HL-60 (cell line): ENCODE data around the gene DLX1.

Experiments used
- DNase-seq, 2 experiments: peaks; one replicate each; pipeline ENCODE4 v3.0.0-alpha.2; 2010 to 2020; ENCODE audit warnings: low read depth in 1 of 2, low spot score in 1 of 2
- H3K27ac ChIP-seq: fragments of 250-450 bp; sonication (Bioruptor Pico); replicated peaks from 2 replicates; pipeline ENCODE4 v1.5.1; 2020; ENCODE audit warnings: mild to moderate bottlenecking, moderate library complexity
- H3K27me3 ChIP-seq: fragments of 250-450 bp; sonication (Bioruptor Pico); 2 replicates; pipeline ENCODE4 v1.5.1; 2021; ENCODE audit warnings: mild to moderate bottlenecking, moderate library complexity; ENCODE audit not compliant: insufficient read depth, poor library complexity, severe bottlenecking
- H3K4me3 ChIP-seq: replicated peaks from 2 replicates; pipeline ENCODE4 v1.5.1; 2011; ENCODE audit warnings: mild to moderate bottlenecking, control low read depth, low read length; ENCODE audit not compliant: insufficient read depth
- GABPA ChIP-seq: IDR thresholded peaks from 2 replicates; pipeline ENCODE4 v1.6.1; 2012; ENCODE audit warnings: low read depth
- POLR2AphosphoS5 ChIP-seq: IDR thresholded peaks from 2 replicates; pipeline ENCODE4 v1.6.1; 2012; ENCODE audit warnings: low read depth
- SPI1 ChIP-seq: IDR thresholded peaks from 2 replicates; pipeline ENCODE4 v1.6.1; 2012; ENCODE audit warnings: low read depth, mild to moderate bottlenecking, borderline replicate concordance
- TF ChIP-seq, protein P1 (sequence below): IDR thresholded peaks from one replicate; pipeline ENCODE4 v1.5.1; 2011; ENCODE audit warnings: low read length, control low read depth, inconsistent platforms; ENCODE audit not compliant: insufficient read depth
- TF ChIP-seq, protein P2 (sequence below): IDR thresholded peaks from 2 replicates; pipeline ENCODE4 v1.6.1; 2012; ENCODE audit warnings: low read depth; ENCODE audit not compliant: insufficient replicate concordance

The DLX1 gene

GRCh38 chr2:172084645-172085459 lies 455 bp upstream of the DLX1 start:
- peak; percentile 41; the same call in 1 of the 2 replicates for TF ChIP-seq SPI1
- TF ChIP-seq, protein P1, sequence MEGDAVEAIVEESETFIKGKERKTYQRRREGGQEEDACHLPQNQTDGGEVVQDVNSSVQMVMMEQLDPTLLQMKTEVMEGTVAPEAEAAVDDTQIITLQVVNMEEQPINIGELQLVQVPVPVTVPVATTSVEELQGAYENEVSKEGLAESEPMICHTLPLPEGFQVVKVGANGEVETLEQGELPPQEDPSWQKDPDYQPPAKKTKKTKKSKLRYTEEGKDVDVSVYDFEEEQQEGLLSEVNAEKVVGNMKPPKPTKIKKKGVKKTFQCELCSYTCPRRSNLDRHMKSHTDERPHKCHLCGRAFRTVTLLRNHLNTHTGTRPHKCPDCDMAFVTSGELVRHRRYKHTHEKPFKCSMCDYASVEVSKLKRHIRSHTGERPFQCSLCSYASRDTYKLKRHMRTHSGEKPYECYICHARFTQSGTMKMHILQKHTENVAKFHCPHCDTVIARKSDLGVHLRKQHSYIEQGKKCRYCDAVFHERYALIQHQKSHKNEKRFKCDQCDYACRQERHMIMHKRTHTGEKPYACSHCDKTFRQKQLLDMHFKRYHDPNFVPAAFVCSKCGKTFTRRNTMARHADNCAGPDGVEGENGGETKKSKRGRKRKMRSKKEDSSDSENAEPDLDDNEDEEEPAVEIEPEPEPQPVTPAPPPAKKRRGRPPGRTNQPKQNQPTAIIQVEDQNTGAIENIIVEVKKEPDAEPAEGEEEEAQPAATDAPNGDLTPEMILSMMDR: no peak
- H3K4me3 ChIP-seq: peak overlapping the region; percentile 70
- peaks cover 80% of the 10 kb centered on the region for H3K27me3 ChIP-seq
- DNase-seq: peak; percentile 84 to 91
- H3K27ac ChIP-seq: 0 out of 2 replicates have a peak overlapping the region, but pooled peaks have one; percentile 1

DNA sequence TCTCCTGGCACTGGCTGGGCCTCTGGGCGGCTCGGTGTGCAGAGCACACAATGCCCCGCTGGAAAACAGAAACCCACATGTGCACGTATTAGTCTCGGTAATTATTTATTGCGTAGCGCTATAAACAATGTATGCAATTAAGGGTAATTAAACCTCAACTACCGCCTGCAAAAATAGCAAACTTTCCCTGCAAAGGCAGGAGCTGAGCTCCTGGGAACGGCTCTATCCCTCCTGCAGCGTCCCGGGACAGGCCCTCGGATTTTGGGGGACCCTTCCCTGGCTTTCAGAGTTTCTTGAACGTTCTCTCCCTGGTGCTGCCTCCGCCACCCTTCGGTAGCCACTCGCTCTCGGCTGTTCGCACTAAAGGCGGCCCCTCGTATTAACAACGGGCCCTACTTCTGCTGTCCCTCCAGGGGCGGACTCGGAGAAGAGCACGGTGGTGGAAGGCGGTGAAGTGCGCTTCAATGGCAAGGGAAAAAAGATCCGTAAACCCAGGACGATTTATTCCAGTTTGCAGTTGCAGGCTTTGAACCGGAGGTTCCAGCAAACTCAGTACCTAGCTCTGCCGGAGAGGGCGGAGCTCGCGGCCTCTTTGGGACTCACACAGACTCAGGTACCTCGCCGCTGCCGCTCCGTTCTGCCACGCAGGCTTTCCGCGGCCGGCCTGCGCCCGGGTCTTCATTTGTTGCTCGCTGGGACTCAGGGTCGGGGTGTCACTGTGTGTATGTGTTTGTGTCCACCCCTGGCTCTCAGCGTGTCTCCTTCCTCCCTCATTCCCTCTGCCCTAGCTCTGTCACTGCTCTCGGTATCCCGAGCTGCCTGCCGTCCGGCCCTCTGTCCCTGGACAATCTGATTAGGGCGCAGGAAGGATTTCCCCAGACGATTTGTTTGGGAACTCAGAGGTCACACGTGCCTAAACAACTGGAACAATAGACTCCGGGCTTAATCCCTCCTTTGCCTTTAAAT lies 1.2 kb downstream of the DLX1 start:
- TF ChIP-seq, protein P1: no peak
- TF ChIP-seq, protein P2, sequence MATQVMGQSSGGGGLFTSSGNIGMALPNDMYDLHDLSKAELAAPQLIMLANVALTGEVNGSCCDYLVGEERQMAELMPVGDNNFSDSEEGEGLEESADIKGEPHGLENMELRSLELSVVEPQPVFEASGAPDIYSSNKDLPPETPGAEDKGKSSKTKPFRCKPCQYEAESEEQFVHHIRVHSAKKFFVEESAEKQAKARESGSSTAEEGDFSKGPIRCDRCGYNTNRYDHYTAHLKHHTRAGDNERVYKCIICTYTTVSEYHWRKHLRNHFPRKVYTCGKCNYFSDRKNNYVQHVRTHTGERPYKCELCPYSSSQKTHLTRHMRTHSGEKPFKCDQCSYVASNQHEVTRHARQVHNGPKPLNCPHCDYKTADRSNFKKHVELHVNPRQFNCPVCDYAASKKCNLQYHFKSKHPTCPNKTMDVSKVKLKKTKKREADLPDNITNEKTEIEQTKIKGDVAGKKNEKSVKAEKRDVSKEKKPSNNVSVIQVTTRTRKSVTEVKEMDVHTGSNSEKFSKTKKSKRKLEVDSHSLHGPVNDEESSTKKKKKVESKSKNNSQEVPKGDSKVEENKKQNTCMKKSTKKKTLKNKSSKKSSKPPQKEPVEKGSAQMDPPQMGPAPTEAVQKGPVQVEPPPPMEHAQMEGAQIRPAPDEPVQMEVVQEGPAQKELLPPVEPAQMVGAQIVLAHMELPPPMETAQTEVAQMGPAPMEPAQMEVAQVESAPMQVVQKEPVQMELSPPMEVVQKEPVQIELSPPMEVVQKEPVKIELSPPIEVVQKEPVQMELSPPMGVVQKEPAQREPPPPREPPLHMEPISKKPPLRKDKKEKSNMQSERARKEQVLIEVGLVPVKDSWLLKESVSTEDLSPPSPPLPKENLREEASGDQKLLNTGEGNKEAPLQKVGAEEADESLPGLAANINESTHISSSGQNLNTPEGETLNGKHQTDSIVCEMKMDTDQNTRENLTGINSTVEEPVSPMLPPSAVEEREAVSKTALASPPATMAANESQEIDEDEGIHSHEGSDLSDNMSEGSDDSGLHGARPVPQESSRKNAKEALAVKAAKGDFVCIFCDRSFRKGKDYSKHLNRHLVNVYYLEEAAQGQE: no peak
- TF ChIP-seq POLR2AphosphoS5 (no peak), GABPA (no peak), SPI1 (no peak)
- Histone ChIP-seq H3K4me3 (peak overlapping the region; percentile 70), H3K27me3 (peaks cover 81% of the 10 kb centered on the region), H3K27ac (no peak overlapping the region)
- peak in 1 of 2 experiments; percentile 42 for DNase-seq

DNA sequence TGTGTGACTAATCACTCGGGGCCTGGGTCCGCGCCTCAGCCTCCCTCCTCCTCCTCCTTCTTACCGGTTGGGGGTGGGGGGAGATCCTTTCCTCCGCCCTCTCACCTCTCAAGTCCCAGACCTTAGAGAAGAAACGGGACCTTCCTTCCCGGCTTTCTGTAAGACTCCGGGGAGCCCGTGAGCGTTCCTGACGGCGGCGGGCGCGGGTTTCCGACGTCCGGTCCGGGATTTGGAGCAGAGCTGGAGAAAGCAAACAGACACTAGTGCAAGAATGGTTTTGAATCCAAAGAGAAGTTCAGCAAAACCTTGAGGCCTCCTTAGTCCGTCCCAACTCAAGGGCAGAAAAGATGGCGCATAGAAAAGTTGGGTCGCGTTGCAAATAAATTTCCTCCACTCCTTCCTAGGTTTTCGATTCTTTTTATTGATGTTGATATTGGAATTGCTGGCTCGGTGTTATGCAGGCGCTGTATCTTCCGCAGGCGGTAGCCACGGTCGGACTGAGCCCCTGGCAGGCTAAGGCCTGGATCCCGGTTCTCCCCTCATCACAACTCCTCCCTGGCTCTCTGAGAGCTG lies 2.0 kb downstream of the DLX1 start:
- Histone ChIP-seq H3K27me3 (peaks cover 78% of the 10 kb centered on the region), H3K4me3 (peak overlapping the region; percentile 70; the same call in 1 of the 2 replicates), H3K27ac (no peak overlapping the region)
- TF ChIP-seq, protein P1: no peak
- TF ChIP-seq, protein P2: no peak
- TF ChIP-seq POLR2AphosphoS5 (no peak), GABPA (no peak), SPI1 (no peak)
- no peak for DNase-seq
